SK-N-SH (cell line): ENCODE measurements around the gene TET1. TPM values are rescaled to one million over a fixed set of nuclear protein-coding genes. Genes with fewer than 3 reads are reported as not detected.

Source experiments
- CTCF ChIA-PET: fragments of 300-600, 350-600 bp; formaldehyde crosslinking; extraction: SDS; loops from one replicate; lab custom pipeline; 2021; lab: Yijun Ruan, JAX
- POLR2A ChIA-PET: fragments of 350-600 bp; sonication (Branson Sonifier 250); formaldehyde crosslinking; extraction: SDS; loops from one replicate; lab custom pipeline; 2020; ENCODE audit warnings: antibody characterized with exemption, inconsistent platforms; lab: Yijun Ruan, JAX
- DNase-seq: peaks from one replicate; pipeline ENCODE4 v3.0.0; 2012
- H2AFZ ChIP-seq: fragments of 200-600 bp; sonication (generic); 2 replicates; pipeline ENCODE4 v1.8.1; 2016; ENCODE audit warnings: antibody characterized with exemption, mild to moderate bottlenecking, low read depth
- H3F3A ChIP-seq: fragments of 200-600 bp; sonication (generic); replicated peaks from 2 replicates; pipeline ENCODE3; 2016; ENCODE audit warnings: antibody characterized with exemption, mild to moderate bottlenecking; ENCODE audit not compliant: insufficient read depth
- H3K27ac ChIP-seq, 2 experiments: fragments of 200-500 bp in 1 of 2; fragments of 200-600 bp in 1 of 2; sonication (Bioruptor generic) in 1 of 2; sonication (generic), shearing (Covaris generic) in 1 of 2; 2 replicates each; pipeline versions ENCODE4 v1.5.1 to v1.6.1; 2014 to 2016; ENCODE audit warnings: low read depth in 2 of 2, inconsistent platforms in 1 of 2, low read length in 1 of 2, mild to moderate bottlenecking in 1 of 2, mixed read lengths in 1 of 2
- H3K27me3 ChIP-seq: fragments of 200-600 bp; sonication (generic), shearing (Covaris generic); 2 replicates; pipeline ENCODE4 v1.6.1; 2016; ENCODE audit warnings: mixed run types; ENCODE audit not compliant: insufficient read depth
- H3K36me3 ChIP-seq, 2 experiments: fragments of 200-500 bp in 1 of 2; fragments of 200-600 bp in 1 of 2; sonication (Bioruptor generic) in 1 of 2; sonication (generic) in 1 of 2; replicated peaks in 1 of 2; 2 replicates each; pipeline versions ENCODE3 to v1.5.1; 2014 to 2016; ENCODE audit warnings: low read length in 1 of 2, mild to moderate bottlenecking in 1 of 2; ENCODE audit not compliant: insufficient read depth in 2 of 2, control insufficient read depth in 1 of 2
- H3K4me1 ChIP-seq, 2 experiments: fragments of 200-500 bp in 1 of 2; fragments of 200-600 bp in 1 of 2; sonication (Bioruptor generic) in 1 of 2; sonication (generic), shearing (Covaris generic) in 1 of 2; 2 replicates each; pipeline versions ENCODE4 v1.5.1 to v1.6.1; 2014 to 2016; ENCODE audit warnings: low read depth in 1 of 2, low read length in 1 of 2, mixed run types in 1 of 2; ENCODE audit not compliant: insufficient read depth in 2 of 2, control insufficient read depth in 1 of 2
- H3K4me2 ChIP-seq: fragments of 200-600 bp; sonication (generic), shearing (Covaris generic); 2 replicates; pipeline ENCODE4 v1.6.1; 2017; ENCODE audit warnings: mixed run types
- H3K4me3 ChIP-seq, 2 experiments: fragments of 200-500 bp in 1 of 2; fragments of 200-600 bp in 1 of 2; sonication (Bioruptor generic) in 1 of 2; sonication (generic), shearing (Covaris generic) in 1 of 2; 2 replicates each; pipeline versions ENCODE4 v1.5.1 to v1.8.1; 2014 to 2016; ENCODE audit warnings: low read depth in 2 of 2, inconsistent platforms in 1 of 2, low read length in 1 of 2, mild to moderate bottlenecking in 1 of 2, mixed read lengths in 1 of 2, moderate library complexity in 1 of 2
- H3K79me2 ChIP-seq: fragments of 200-600 bp; sonication (generic); 2 replicates; pipeline ENCODE4 v1.8.1; 2017; ENCODE audit warnings: mild to moderate bottlenecking; ENCODE audit not compliant: insufficient read depth
- H3K9ac ChIP-seq: fragments of 200-600 bp; sonication (generic); 2 replicates; pipeline ENCODE4 v1.6.1; 2017; ENCODE audit warnings: mixed run types
- H3K9me2 ChIP-seq: fragments of 200-600 bp; sonication (generic); 2 replicates; pipeline ENCODE4 v1.6.1; 2017; ENCODE audit warnings: mixed run types
- H3K9me3 ChIP-seq: fragments of 200-600 bp; sonication (generic); 2 replicates; pipeline ENCODE4 v1.6.1; 2017; ENCODE audit warnings: mixed run types, mild to moderate bottlenecking, moderate library complexity
- H4K20me1 ChIP-seq: fragments of 200-600 bp; sonication (generic); 2 replicates; pipeline ENCODE4 v1.6.1; 2017; ENCODE audit warnings: mild to moderate bottlenecking, mixed run types; ENCODE audit not compliant: insufficient read depth
- CHD2 ChIP-seq: fragments of 150-350 bp; IDR thresholded peaks from 2 replicates; pipeline ENCODE4 v1.6.1; 2018; ENCODE audit warnings: low read length; ENCODE audit not compliant: partially characterized antibody
- EP300 ChIP-seq, 2 experiments: IDR thresholded peaks; 2 replicates each; pipeline versions ENCODE4 v1.4.0 to v1.6.1; 2012; ENCODE audit warnings: borderline replicate concordance in 1 of 2, low read depth in 1 of 2, low read length in 1 of 2
- GABPA ChIP-seq: IDR thresholded peaks from 2 replicates; pipeline ENCODE4 v1.4.0; 2012; ENCODE audit warnings: low read depth, mild to moderate bottlenecking
- IRF3 ChIP-seq: fragments of 150-350 bp; IDR thresholded peaks from 2 replicates; pipeline ENCODE4 v1.6.1; 2016; ENCODE audit warnings: mild to moderate bottlenecking, low read depth, low read length
- MAX ChIP-seq: IDR thresholded peaks from 2 replicates; pipeline ENCODE4 v1.4.0; 2012; ENCODE audit warnings: low read depth
- MXI1 ChIP-seq: IDR thresholded peaks from 2 replicates; pipeline ENCODE4 v1.6.1; 2012; ENCODE audit warnings: mild to moderate bottlenecking, low read depth, low read length, improper control_type of control experiment
- NFIC ChIP-seq: IDR thresholded peaks from 2 replicates; pipeline ENCODE4 v1.4.0; 2012; ENCODE audit warnings: borderline replicate concordance
- PBX3 ChIP-seq: IDR thresholded peaks from 2 replicates; pipeline ENCODE4; 2012
- POLR2AphosphoS5 ChIP-seq: IDR thresholded peaks from 2 replicates; pipeline ENCODE4 v1.6.1; 2012; ENCODE audit warnings: low read depth, low read length
- RCOR1 ChIP-seq: fragments of 150-350 bp; IDR thresholded peaks from 2 replicates; pipeline ENCODE4 v1.6.1; 2017; ENCODE audit warnings: antibody characterized with exemption, low read length
- RFX5 ChIP-seq: IDR thresholded peaks from 2 replicates; pipeline ENCODE4 v1.6.1; 2012; ENCODE audit warnings: mild to moderate bottlenecking, improper control_type of control experiment, low read length
- SIN3A ChIP-seq: IDR thresholded peaks from 2 replicates; pipeline ENCODE4 v1.6.1; 2012; ENCODE audit warnings: low read depth, mild to moderate bottlenecking, low read length, moderate library complexity, borderline replicate concordance
- TAF1 ChIP-seq: IDR thresholded peaks from 2 replicates; pipeline ENCODE4 v1.6.1; 2012; ENCODE audit warnings: low read depth, mild to moderate bottlenecking, low read length, moderate library complexity, borderline replicate concordance
- TCF12 ChIP-seq: IDR thresholded peaks from 2 replicates; pipeline ENCODE4 v1.4.0; 2012
- ZBTB33 ChIP-seq: IDR thresholded peaks from 2 replicates; pipeline ENCODE4 v1.4.0; 2012; ENCODE audit warnings: low read depth, borderline replicate concordance
- WGBS: methylation state at CpG from one replicate; pipeline ENCODE4 v1.1.6; 2017; ENCODE audit warnings: low lambda C conversion rate; 5-methylcytosine and 5-hydroxymethylcytosine counted together
- polyA plus RNA-seq, 3 experiments: library from polyadenylated mRNA; depleted of rRNA; stranded (reverse); fragments of >200 nt; gene quantifications; 2 replicates each; pipeline ENCODE4 v1.2.3, GENCODE V29; 2012

TET1 gene
- polyA plus RNA-seq, 1 of the 3 experiments (the other 2 are of a cell fraction), result 0.38 TPM

- TF ChIP-seq IRF3, result no peak
- no peak for TF ChIP-seq TCF12
- no peak for TF ChIP-seq NFIC
- TF ChIP-seq RFX5, result no peak
- no peak for TF ChIP-seq EP300 (IDR thresholded peaks at IDR 0.05; ENCODE audit: borderline replicate concordance in 1 of 2, low read depth in 1 of 2, low read length in 1 of 2)
- TF ChIP-seq GABPA, result no peak
- TF ChIP-seq CHD2, result no peak
- TF ChIP-seq SIN3A, result no peak
- TF ChIP-seq POLR2AphosphoS5, result no peak
- no peak for TF ChIP-seq ZBTB33
These were observed 6.5 kb upstream of the TET1 start (continued) for GRCh38 chr10:68553599-68553998.

GRCh38 chr10:68558478-68558877 lies 1.7 kb upstream of the TET1 start:
- Histone ChIP-seq H2AFZ (no peak overlapping the region), H3K9ac (no peak overlapping the region), H3K79me2 (peaks cover 24% of the 10 kb centered on the region), H3K4me2 (no peak overlapping the region), H3K36me3 (no peaks in the 10 kb centered on the region), H3K4me3 (no peak overlapping the region), H3F3A (no peaks in the 10 kb centered on the region), H3K9me3 (no peaks in the 10 kb centered on the region), H3K27me3 (no peaks in the 10 kb centered on the region), H3K9me2 (no peaks in the 10 kb centered on the region), H3K27ac (no peak overlapping the region), H4K20me1 (no peaks in the 10 kb centered on the region), H3K4me1 (peaks cover 10 to 14% of the 10 kb centered on the region in 2 experiments; a peak in 3 of 4 replicates)
- WGBS, result 100% methylated on average over 2 of the region's 2 CpGs
- DNase-seq, result no peak
- POLR2A ChIA-PET, result no interaction called here
- TF ChIP-seq PBX3, result no peak
- no peak for TF ChIP-seq CHD2
- TF ChIP-seq SIN3A, result no peak
- TF ChIP-seq TAF1, result no peak
- no peak for TF ChIP-seq RCOR1
- no peak for TF ChIP-seq MAX
- no peak for TF ChIP-seq MXI1
- CTCF ChIA-PET, result interaction anchor here (2.9 kb wide), 1 partner anchor 8 kb away, joined by 10 read pairs; no protein-coding TSS in a partner anchor
